K562 (cell line): ENCODE data around the gene DSC1. TPM values are rescaled to one million over a fixed set of nuclear protein-coding genes. Genes with fewer than 3 reads are reported as not detected.
A peak's percentile ranks its signal among the peaks of the same experiment; 100 is the strongest.

Experiments
- DACH1 ChIP-seq: fragments of 450-650 bp; IDR thresholded peaks from 2 replicates; pipeline ENCODE4 v1.6.1; 2018; ENCODE audit not compliant: partially characterized antibody
- FOSL1 ChIP-seq: fragments of 200-800 bp; sonication (Bioruptor generic); conservative IDR thresholded peaks from 2 replicates; pipeline ENCODE4 v1.6.1; 2016; ENCODE audit warnings: missing genetic modification characterization, missing compliant biosample characterization
- FOXA1 ChIP-seq: fragments of 450-650 bp; IDR thresholded peaks from 2 replicates; pipeline ENCODE4 v1.6.1; 2016; ENCODE audit warnings: mild to moderate bottlenecking, borderline replicate concordance
- FUS ChIP-seq: fragments of 200-400 bp; formaldehyde crosslinking; optimal IDR thresholded peaks from 2 replicates; pipeline ENCODE3; 2017; ENCODE audit warnings: low read depth, low read length
- GTF2F1 ChIP-seq: IDR thresholded peaks from 2 replicates; pipeline ENCODE4 v1.6.1; 2011; ENCODE audit warnings: low read depth, low read length, improper control_type of control experiment
- HCFC1 ChIP-seq: IDR thresholded peaks from 2 replicates; pipeline ENCODE4 v1.6.1; 2012; ENCODE audit warnings: low read depth, low read length, improper control_type of control experiment
- HEY1 ChIP-seq: fragments of 250-450 bp; sonication (Bioruptor Pico); IDR thresholded peaks from 2 replicates; pipeline ENCODE4 v1.5.0; 2020; ENCODE audit warnings: mild to moderate bottlenecking, moderate library complexity, borderline replicate concordance
- HIVEP1 ChIP-seq: fragments of 250-450 bp; sonication (Bioruptor Pico); IDR thresholded peaks from 2 replicates; pipeline ENCODE4 v1.4.0; 2020; ENCODE audit warnings: mild to moderate bottlenecking
- KLF16 ChIP-seq: IDR thresholded peaks from 2 replicates; pipeline ENCODE4 v1.6.1; 2016; ENCODE audit warnings: antibody characterized with exemption
- NCOR1 ChIP-seq: fragments of 450-650 bp; IDR thresholded peaks from 2 replicates; pipeline ENCODE4 v1.6.1; 2016; ENCODE audit warnings: mild to moderate bottlenecking, moderate library complexity
- OTX1 ChIP-seq: fragments of 450-650 bp; formaldehyde crosslinking; IDR thresholded peaks from 2 replicates; pipeline ENCODE4 v1.4.0; 2022; ENCODE audit warnings: mild to moderate bottlenecking
- PHF21A ChIP-seq: fragments of 450-650 bp; IDR thresholded peaks from 2 replicates; pipeline ENCODE4 v1.6.1; 2017; ENCODE audit warnings: low read depth, borderline replicate concordance
- RBFOX2 ChIP-seq: fragments of 200-400 bp; formaldehyde crosslinking; IDR thresholded peaks from 2 replicates; pipeline ENCODE4 v1.6.1; 2017; ENCODE audit warnings: low read depth, mild to moderate bottlenecking, low read length, moderate library complexity
- SIX5 ChIP-seq, 2 experiments: IDR thresholded peaks; 2 replicates each; pipeline ENCODE4 v1.6.1; 2011; ENCODE audit warnings: low read length in 2 of 2, borderline replicate concordance in 1 of 2, low read depth in 1 of 2, mild to moderate bottlenecking in 1 of 2, moderate library complexity in 1 of 2; ENCODE audit not compliant: insufficient read depth in 1 of 2
- STAT5A ChIP-seq: IDR thresholded peaks from 2 replicates; pipeline ENCODE4 v1.6.1; 2012; ENCODE audit warnings: low read length, inconsistent platforms, borderline replicate concordance
- TAF7 ChIP-seq: fragments of 450-650 bp; IDR thresholded peaks from 2 replicates; pipeline ENCODE4 v1.6.1; 2016; ENCODE audit warnings: missing genetic modification characterization, missing compliant biosample characterization
- TBP ChIP-seq: optimal IDR thresholded peaks from 2 replicates; pipeline ENCODE3; 2011; ENCODE audit warnings: low read depth, low read length, improper control_type of control experiment
- YY1 ChIP-seq, 3 experiments: IDR thresholded peaks; 2 replicates each; pipeline ENCODE4 v1.6.1; 2011; ENCODE audit warnings: low read length in 2 of 3, mild to moderate bottlenecking in 2 of 3, moderate library complexity in 2 of 3, borderline replicate concordance in 1 of 3, control low read depth in 1 of 3, low read depth in 1 of 3; ENCODE audit not compliant: insufficient read depth in 3 of 3, insufficient replicate concordance in 2 of 3, control insufficient read depth in 1 of 3, insufficient read length in 1 of 3; ENCODE audit errors: extremely low read depth in 1 of 3
- ZNF121 ChIP-seq: sonication (generic); formaldehyde crosslinking; conservative IDR thresholded peaks from 2 replicates; pipeline ENCODE4 v1.8.0; 2022; ENCODE audit warnings: missing genetic modification reagents
- ZNF197 ChIP-seq: fragments of 200-800 bp; sonication (Bioruptor generic); IDR thresholded peaks from 2 replicates; pipeline ENCODE4 v1.6.1; 2016; ENCODE audit warnings: low read depth, missing genetic modification characterization, missing compliant biosample characterization
- ZNF780A ChIP-seq: fragments of 250-450 bp; sonication (Bioruptor Pico); IDR thresholded peaks from 2 replicates; pipeline ENCODE4 v1.5.0; 2021; ENCODE audit warnings: mild to moderate bottlenecking
- ZNF79 ChIP-seq: fragments of 250-450 bp; sonication (Bioruptor Pico); IDR thresholded peaks from 2 replicates; pipeline ENCODE4 v1.4.0; 2020; ENCODE audit warnings: low read depth, mild to moderate bottlenecking, moderate library complexity
- polyA plus RNA-seq, 8 experiments: library from polyadenylated mRNA; depleted of rRNA in 4 of 8; stranded (reverse) in 5 of 8; unstranded in 3 of 8; fragments of >200 nt; fragmentation: Nextera tagmentation in 2 of 8; fragmentation: Illumina TruSeq in 1 of 8; extraction: Ambion mirVana in 2 of 8; extraction: Trizol in 1 of 8; gene quantifications; 2 replicates each; pipeline versions ENCODE4 v1.2.1 to v1.2.3, GENCODE V29; 2011 to 2014; ENCODE audit warnings: inconsistent platforms in 1 of 8, missing spikeins in 1 of 8
- total RNA-seq, 7 experiments: library from RNA; depleted of rRNA in 6 of 7; stranded (reverse); fragments of >200 nt in 6 of 7; fragmentation: Illumina TruSeq in 2 of 7; extraction: Trizol in 2 of 7; gene quantifications; 2 replicates each; pipeline versions ENCODE4 v1.2.1 to v1.2.3, GENCODE V29; 2011 to 2021; ENCODE audit warnings: low replicate concordance in 1 of 7
- TF ChIP-seq, protein P1 (sequence below), 2 experiments: fragments of 450-650 bp; conservative IDR thresholded peaks; 2 replicates each; pipeline ENCODE4 v1.6.1; 2017; ENCODE audit warnings: mild to moderate bottlenecking in 2 of 2, moderate library complexity in 2 of 2
- TF ChIP-seq, protein P2 (sequence below): fragments of 250-450 bp; sonication (Bioruptor Pico); IDR thresholded peaks from 2 replicates; pipeline ENCODE4 v1.4.0; 2020; ENCODE audit warnings: mild to moderate bottlenecking

DSC1 gene
- total and polyA plus RNA-seq, 9 of the 15 experiments (the other 6 are each of a cell fraction or from before 2014, with no cell fraction given) = 0.04 to 0.07 (median 0.05) TPM; not detected in 4

DNA sequence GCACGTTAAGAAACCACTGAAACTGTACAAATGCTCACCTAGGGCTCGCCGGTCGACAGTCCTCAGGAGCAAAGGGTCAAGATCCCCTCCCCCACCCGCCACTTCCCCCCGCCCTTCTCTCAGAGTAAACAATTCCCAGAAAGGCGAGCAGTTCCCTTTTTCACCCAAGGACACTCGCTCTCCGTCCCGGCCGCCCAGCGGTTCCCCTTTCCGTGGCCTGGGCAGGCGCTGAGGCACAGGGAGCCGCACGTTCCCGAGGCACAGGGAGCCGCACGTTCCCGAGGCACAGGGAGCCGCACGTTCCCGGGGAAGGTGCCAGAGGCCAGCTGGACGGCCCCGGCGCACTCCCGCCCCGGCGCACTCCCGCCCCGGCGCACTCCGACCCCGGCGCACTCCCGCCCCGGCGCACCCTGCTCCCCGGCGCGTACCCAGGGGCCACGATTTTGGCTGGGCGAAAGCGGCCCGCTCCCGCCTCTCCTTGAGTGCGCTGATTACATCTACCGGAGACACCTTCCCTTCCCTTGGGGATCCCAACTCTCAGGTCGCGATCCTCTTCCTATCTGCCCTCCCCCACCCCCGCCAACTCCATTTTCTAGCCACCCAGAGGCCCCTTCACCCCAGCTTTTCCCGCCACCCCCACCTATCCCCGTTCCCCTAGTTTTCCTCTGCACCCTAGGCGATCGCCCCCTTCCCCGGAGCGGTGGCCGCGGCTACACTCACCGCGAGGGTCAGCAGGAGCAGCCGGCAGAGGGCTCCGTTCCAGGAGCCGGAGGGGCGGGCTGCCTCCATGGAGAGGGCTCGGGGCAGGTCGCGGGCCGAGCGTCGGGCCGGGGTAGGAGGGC lies 61.3 kb downstream of the DSC1 start (continued):
- TF ChIP-seq TBP (peak; percentile 84), DACH1 (no peak), ZNF121 (CRISPR knock-in tag) (no peak), HIVEP1 (no peak), RBFOX2 (peak; percentile 91), KLF16 (no peak), GTF2F1 (0 out of 2 replicates have a peak, but pooled peaks have one; percentile 27), OTX1 (CRISPR knock-in tag) (0 out of 2 replicates have a peak, but pooled peaks have one; percentile 2), NCOR1 (peak; percentile 48), YY1 (IDR thresholded peaks at IDR 0.05; ENCODE audit: borderline replicate concordance in 1 of 3, control insufficient read depth in 1 of 3, extremely low read depth in 1 of 3, insufficient read depth in 3 of 3, insufficient read length in 1 of 3, insufficient replicate concordance in 2 of 3, low read depth in 1 of 3, low read length in 2 of 3) (peak in 1 of 3 experiments; percentile 34), FOSL1 (tag) (peak; percentile 8), HCFC1 (peak; percentile 19; the same call in 1 of the 2 replicates), ZNF780A (CRISPR knock-in tag) (no peak), FUS (no peak), PHF21A (no peak), STAT5A (peak; percentile 46), TAF7 (tag) (no peak), SIX5 (IDR thresholded peaks at IDR 0.05; ENCODE audit: borderline replicate concordance in 1 of 2, insufficient read depth in 1 of 2, low read depth in 1 of 2, low read length in 2 of 2) (no peak), FOXA1 (no peak), ZNF197 (CRISPR knock-in tag) (0 out of 2 replicates have a peak, but pooled peaks have one; percentile 61), HEY1 (no peak), ZNF79 (CRISPR knock-in tag) (no peak)
- TF ChIP-seq, protein P1, sequence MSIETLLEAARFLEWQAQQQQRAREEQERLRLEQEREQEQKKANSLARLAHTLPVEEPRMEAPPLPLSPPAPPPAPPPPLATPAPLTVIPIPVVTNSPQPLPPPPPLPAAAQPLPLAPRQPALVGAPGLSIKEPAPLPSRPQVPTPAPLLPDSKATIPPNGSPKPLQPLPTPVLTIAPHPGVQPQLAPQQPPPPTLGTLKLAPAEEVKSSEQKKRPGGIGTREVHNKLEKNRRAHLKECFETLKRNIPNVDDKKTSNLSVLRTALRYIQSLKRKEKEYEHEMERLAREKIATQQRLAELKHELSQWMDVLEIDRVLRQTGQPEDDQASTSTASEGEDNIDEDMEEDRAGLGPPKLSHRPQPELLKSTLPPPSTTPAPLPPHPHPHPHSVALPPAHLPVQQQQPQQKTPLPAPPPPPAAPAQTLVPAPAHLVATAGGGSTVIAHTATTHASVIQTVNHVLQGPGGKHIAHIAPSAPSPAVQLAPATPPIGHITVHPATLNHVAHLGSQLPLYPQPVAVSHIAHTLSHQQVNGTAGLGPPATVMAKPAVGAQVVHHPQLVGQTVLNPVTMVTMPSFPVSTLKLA (conservative IDR thresholded peaks at IDR 0.05) = peak in 1 of 2 experiments; percentile 49; a peak in 2 of 4 replicates
- TF ChIP-seq, protein P2, sequence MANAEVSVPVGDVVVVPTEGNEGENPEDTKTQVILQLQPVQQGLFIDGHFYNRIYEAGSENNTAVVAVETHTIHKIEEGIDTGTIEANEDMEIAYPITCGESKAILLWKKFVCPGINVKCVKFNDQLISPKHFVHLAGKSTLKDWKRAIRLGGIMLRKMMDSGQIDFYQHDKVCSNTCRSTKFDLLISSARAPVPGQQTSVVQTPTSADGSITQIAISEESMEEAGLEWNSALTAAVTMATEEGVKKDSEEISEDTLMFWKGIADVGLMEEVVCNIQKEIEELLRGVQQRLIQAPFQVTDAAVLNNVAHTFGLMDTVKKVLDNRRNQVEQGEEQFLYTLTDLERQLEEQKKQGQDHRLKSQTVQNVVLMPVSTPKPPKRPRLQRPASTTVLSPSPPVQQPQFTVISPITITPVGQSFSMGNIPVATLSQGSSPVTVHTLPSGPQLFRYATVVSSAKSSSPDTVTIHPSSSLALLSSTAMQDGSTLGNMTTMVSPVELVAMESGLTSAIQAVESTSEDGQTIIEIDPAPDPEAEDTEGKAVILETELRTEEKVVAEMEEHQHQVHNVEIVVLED (CRISPR knock-in tag) = peak; percentile 50; the same call in 1 of the 2 replicates
